ENCODE measurements around the gene SRSF8. TPM values are rescaled to one million over a fixed set of nuclear protein-coding genes. Genes with fewer than 3 reads are reported as not detected.
A peak's percentile ranks its signal among the peaks of the same experiment; 100 is the strongest.

The SRSF8 gene
- total RNA-seq, 1 donor from 2014 or later, result 35.1 TPM

- H3K4me3 ChIP-seq, result no peak overlapping the region
- H3K36me3 ChIP-seq, result no peaks in the 10 kb centered on the region
- peak in 1 of 2 donors; percentile 29 for DNase-seq (ENCODE audit: extremely low spot score in 2 of 2)
- H3K27me3 ChIP-seq, result no peaks in the 10 kb centered on the region
- TF ChIP-seq POLR2A (IDR thresholded peaks at IDR 0.05), result no peak
- TF ChIP-seq, protein P1, sequence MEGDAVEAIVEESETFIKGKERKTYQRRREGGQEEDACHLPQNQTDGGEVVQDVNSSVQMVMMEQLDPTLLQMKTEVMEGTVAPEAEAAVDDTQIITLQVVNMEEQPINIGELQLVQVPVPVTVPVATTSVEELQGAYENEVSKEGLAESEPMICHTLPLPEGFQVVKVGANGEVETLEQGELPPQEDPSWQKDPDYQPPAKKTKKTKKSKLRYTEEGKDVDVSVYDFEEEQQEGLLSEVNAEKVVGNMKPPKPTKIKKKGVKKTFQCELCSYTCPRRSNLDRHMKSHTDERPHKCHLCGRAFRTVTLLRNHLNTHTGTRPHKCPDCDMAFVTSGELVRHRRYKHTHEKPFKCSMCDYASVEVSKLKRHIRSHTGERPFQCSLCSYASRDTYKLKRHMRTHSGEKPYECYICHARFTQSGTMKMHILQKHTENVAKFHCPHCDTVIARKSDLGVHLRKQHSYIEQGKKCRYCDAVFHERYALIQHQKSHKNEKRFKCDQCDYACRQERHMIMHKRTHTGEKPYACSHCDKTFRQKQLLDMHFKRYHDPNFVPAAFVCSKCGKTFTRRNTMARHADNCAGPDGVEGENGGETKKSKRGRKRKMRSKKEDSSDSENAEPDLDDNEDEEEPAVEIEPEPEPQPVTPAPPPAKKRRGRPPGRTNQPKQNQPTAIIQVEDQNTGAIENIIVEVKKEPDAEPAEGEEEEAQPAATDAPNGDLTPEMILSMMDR (IDR thresholded peaks at IDR 0.05), result no peak
- no peaks in the 10 kb centered on the region for H3K9me3 ChIP-seq
- H3K4me1 ChIP-seq, result peaks cover 9% of the 10 kb centered on the region
- H3K27ac ChIP-seq, result no peak overlapping the region
- intact Hi-C loops (cut with DNase I), result no loop called here
Observed at GRCh38 chr11:95085117-95085816, 18.5 kb downstream of the SRSF8 start.

DNA sequence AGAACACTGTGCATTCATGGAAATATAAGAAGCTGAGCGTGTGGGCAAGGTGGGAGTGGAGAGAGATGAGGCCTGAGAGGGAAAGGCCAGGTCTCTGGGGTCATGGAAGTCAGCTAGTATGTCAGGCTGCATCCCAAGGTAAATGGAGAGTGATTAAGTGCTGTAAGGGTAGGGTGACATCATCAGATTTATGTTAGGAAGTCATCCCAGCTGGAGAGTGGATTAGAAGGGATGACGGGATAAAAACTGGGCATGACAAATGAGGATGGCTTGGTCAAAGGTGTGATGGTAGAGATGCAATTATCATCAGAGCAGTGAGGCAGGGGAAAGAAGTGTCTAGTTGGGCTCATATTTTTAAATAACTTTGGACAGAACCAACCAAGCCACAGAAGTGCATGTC, 19.4 kb downstream of the SRSF8 start:
- intact Hi-C loops (cut with DNase I), result no loop called here
- Histone ChIP-seq H3K4me3 (no peak overlapping the region), H3K27ac (no peak overlapping the region), H3K36me3 (no peaks in the 10 kb centered on the region), H3K9me3 (no peaks in the 10 kb centered on the region), H3K4me1 (peaks cover 18% of the 10 kb centered on the region), H3K27me3 (no peaks in the 10 kb centered on the region)
- peak in 1 of 2 donors; percentile 25 for DNase-seq (ENCODE audit: extremely low spot score in 2 of 2)
- TF ChIP-seq, protein P1 (IDR thresholded peaks at IDR 0.05), result no peak
- TF ChIP-seq POLR2A (IDR thresholded peaks at IDR 0.05), result no peak
- TF ChIP-seq POLR2AphosphoS5 (IDR thresholded peaks at IDR 0.05; ENCODE audit: insufficient read depth in 1 of 2, low read depth in 1 of 2), result no peak

GRCh38 chr11:95086836-95087570, 20.3 kb downstream of the SRSF8 start:
- TF ChIP-seq POLR2AphosphoS5 (IDR thresholded peaks at IDR 0.05; ENCODE audit: insufficient read depth in 1 of 2, low read depth in 1 of 2) (no peak), POLR2A (IDR thresholded peaks at IDR 0.05) (no peak)
- TF ChIP-seq, protein P1 (IDR thresholded peaks at IDR 0.05), result no peak
- H3K27ac ChIP-seq, result no peak overlapping the region
- peaks cover 27% of the 10 kb centered on the region for H3K4me1 ChIP-seq
- no peaks in the 10 kb centered on the region for H3K36me3 ChIP-seq
- intact Hi-C loops (cut with DNase I), result no loop called here
- no peak overlapping the region for H3K4me3 ChIP-seq
- DNase-seq (ENCODE audit: extremely low spot score in 2 of 2), result no peak
- H3K27me3 ChIP-seq, result no peaks in the 10 kb centered on the region
- no peaks in the 10 kb centered on the region for H3K9me3 ChIP-seq

- peak in 1 of 2 donors; percentile 75 for TF ChIP-seq POLR2AphosphoS5 (IDR thresholded peaks at IDR 0.05; ENCODE audit: insufficient read depth in 1 of 2, low read depth in 1 of 2)
- TF ChIP-seq, protein P1 (IDR thresholded peaks at IDR 0.05), result no peak
- TF ChIP-seq POLR2A (IDR thresholded peaks at IDR 0.05), result no peak
- intact Hi-C loops (cut with DNase I), result no loop called here
Observed at GRCh38 chr11:95088946-95089619, 22.4 kb downstream of the SRSF8 start.

More at GRCh38 chr11:95088946-95089619, 22.4 kb downstream of the SRSF8 start:
- no peaks in the 10 kb centered on the region for H3K36me3 ChIP-seq
- H3K27me3 ChIP-seq, result no peaks in the 10 kb centered on the region
- DNase-seq (ENCODE audit: extremely low spot score in 2 of 2), result peak in 1 of 2 donors; percentile 88
- H3K4me3 ChIP-seq, result peak overlapping the region; percentile 76 to 94
- H3K27ac ChIP-seq, result peak overlapping the region; percentile 96
- no peaks in the 10 kb centered on the region for H3K9me3 ChIP-seq
- peaks cover 45% of the 10 kb centered on the region for H3K4me1 ChIP-seq

Data from vagina (tissue), 2 donors.